H9 (cell line): Measurements from ENCODE around the gene HLA-DPB1. TPM values are rescaled to one million over a fixed set of nuclear protein-coding genes. Genes with fewer than 3 reads are reported as not detected.

Experiments
- DNase-seq: peaks from one replicate; pipeline ENCODE4 v3.0.0-alpha.2; 2017
- H2AFZ ChIP-seq: one replicate; pipeline ENCODE4 v1.6.1; 2013; ENCODE audit warnings: mild to moderate bottlenecking, low read length, control low read depth, moderate library complexity
- H2AK5ac ChIP-seq: 2 replicates; pipeline ENCODE4 v1.6.1; 2013; ENCODE audit warnings: low read length, control low read depth, mixed read lengths; ENCODE audit not compliant: insufficient read length
- H2BK120ac ChIP-seq: one replicate; pipeline ENCODE4 v1.6.1; 2013; ENCODE audit warnings: low read depth, mild to moderate bottlenecking, low read length, control low read depth, inconsistent platforms; ENCODE audit not compliant: poor library complexity, severe bottlenecking
- H2BK12ac ChIP-seq: 2 replicates; pipeline ENCODE4 v1.6.1; 2013; ENCODE audit warnings: low read length, control low read depth, mixed read lengths, low read depth; ENCODE audit not compliant: insufficient read length
- H2BK15ac ChIP-seq: 2 replicates; pipeline ENCODE4 v1.6.1; 2013; ENCODE audit warnings: low read depth, low read length, control low read depth
- H2BK20ac ChIP-seq: one replicate; pipeline ENCODE4 v1.6.1; 2013; ENCODE audit warnings: low read depth, mild to moderate bottlenecking, low read length, control low read depth, inconsistent platforms; ENCODE audit not compliant: poor library complexity, severe bottlenecking
- H2BK5ac ChIP-seq: 2 replicates; pipeline ENCODE4 v1.6.1; 2013; ENCODE audit warnings: low read length, control low read depth, mixed read lengths; ENCODE audit not compliant: insufficient read length
- H3K14ac ChIP-seq: 2 replicates; pipeline ENCODE4 v1.6.1; 2013; ENCODE audit warnings: low read length, control low read depth; ENCODE audit not compliant: insufficient read depth
- H3K18ac ChIP-seq: 2 replicates; pipeline ENCODE4 v1.6.1; 2013; ENCODE audit warnings: low read depth, mild to moderate bottlenecking, mixed read lengths, low read length, control low read depth; ENCODE audit not compliant: insufficient read length
- H3K23ac ChIP-seq: 2 replicates; pipeline ENCODE4 v1.6.1; 2013; ENCODE audit warnings: low read length, control low read depth, mixed read lengths, low read depth; ENCODE audit not compliant: insufficient read length
- H3K23me2 ChIP-seq: 2 replicates; pipeline ENCODE4 v1.6.1; 2013; ENCODE audit warnings: low read depth, mild to moderate bottlenecking, mixed read lengths, low read length, control low read depth; ENCODE audit not compliant: insufficient read length, poor library complexity, severe bottlenecking
- H3K27ac ChIP-seq: 2 replicates; pipeline ENCODE4 v1.5.1; 2013; ENCODE audit warnings: low read length, control low read depth, mixed read lengths, low read depth; ENCODE audit not compliant: insufficient read length
- H3K27me3 ChIP-seq: 2 replicates; pipeline ENCODE4 v1.6.1; 2013; ENCODE audit warnings: low read length, control low read depth, inconsistent platforms; ENCODE audit not compliant: insufficient read depth
- H3K4ac ChIP-seq: 2 replicates; pipeline ENCODE4 v1.6.1; 2013; ENCODE audit warnings: low read depth, mild to moderate bottlenecking, control low read depth, inconsistent platforms, low read length, moderate library complexity
- H3K4me1 ChIP-seq: 2 replicates; pipeline ENCODE4 v1.6.1; 2013; ENCODE audit warnings: low read length, control low read depth, inconsistent platforms; ENCODE audit not compliant: insufficient read depth
- H3K4me2 ChIP-seq: 2 replicates; pipeline ENCODE4 v1.6.1; 2013; ENCODE audit warnings: low read length, control low read depth, mixed read lengths; ENCODE audit not compliant: insufficient read length, insufficient read depth
- H3K56ac ChIP-seq: 2 replicates; pipeline ENCODE4 v1.6.1; 2013; ENCODE audit warnings: low read depth, mild to moderate bottlenecking, mixed read lengths, low read length, control low read depth; ENCODE audit not compliant: insufficient read length
- H3K79me1 ChIP-seq: 2 replicates; pipeline ENCODE4 v1.6.1; 2013; ENCODE audit warnings: low read depth, mild to moderate bottlenecking, moderate library complexity, low read length, control low read depth, inconsistent platforms; ENCODE audit not compliant: insufficient read depth, poor library complexity, severe bottlenecking
- H3K79me2 ChIP-seq: 2 replicates; pipeline ENCODE4 v1.6.1; 2013; ENCODE audit warnings: low read length, control low read depth, inconsistent platforms; ENCODE audit not compliant: insufficient read depth
- H3K9ac ChIP-seq: 2 replicates; pipeline ENCODE4 v1.6.1; 2013; ENCODE audit warnings: low read length, control low read depth, mixed read lengths; ENCODE audit not compliant: insufficient read length; ENCODE audit errors: extremely low read depth
- H3K9me3 ChIP-seq: one replicate; pipeline ENCODE4 v1.6.1; 2013; ENCODE audit warnings: low read depth, low read length, inconsistent platforms; ENCODE audit not compliant: control insufficient read depth
- H3T11ph ChIP-seq: one replicate; pipeline ENCODE4 v1.6.1; 2013; ENCODE audit warnings: mild to moderate bottlenecking, low read length, control low read depth, inconsistent platforms
- H4K20me1 ChIP-seq: one replicate; pipeline ENCODE4 v1.6.1; 2013; ENCODE audit not compliant: control insufficient read depth, insufficient read length, insufficient read depth
- H4K5ac ChIP-seq: 2 replicates; pipeline ENCODE4 v1.6.1; 2013; ENCODE audit warnings: low read depth, mild to moderate bottlenecking, mixed read lengths, low read length, control low read depth; ENCODE audit not compliant: insufficient read length
- H4K8ac ChIP-seq: replicated peaks from 2 replicates; pipeline ENCODE4 v1.6.1; 2013; ENCODE audit warnings: low read length, control low read depth, mixed read lengths, low read depth; ENCODE audit not compliant: insufficient read length
- H4K91ac ChIP-seq: 2 replicates; pipeline ENCODE4 v1.6.1; 2013; ENCODE audit warnings: low read depth, mild to moderate bottlenecking, moderate library complexity, mixed read lengths, low read length, control low read depth; ENCODE audit not compliant: insufficient read length
- H3K27ac Mint-ChIP-seq, 3 experiments: 2 replicates in 2 of 3; 3 replicates in 1 of 3; pipeline ENCODE4 v1.8.0; 2020 to 2021; ENCODE audit warnings: mixed read lengths in 3 of 3, mild to moderate bottlenecking in 1 of 3, moderate library complexity in 1 of 3
- H3K27me3 Mint-ChIP-seq: 2 replicates; pipeline ENCODE4 v1.8.0; 2021; ENCODE audit warnings: low read depth, mild to moderate bottlenecking, moderate library complexity, mixed read lengths
- H3K36me3 Mint-ChIP-seq, 3 experiments: 2 replicates in 2 of 3; 3 replicates in 1 of 3; pipeline ENCODE4 v1.8.0; 2020 to 2021; ENCODE audit warnings: low read depth in 3 of 3, mixed read lengths in 3 of 3; ENCODE audit not compliant: insufficient read depth in 1 of 3
- H3K4me1 Mint-ChIP-seq, 2 experiments: 2 replicates each; pipeline ENCODE4 v1.8.0; 2020; ENCODE audit warnings: mixed read lengths in 2 of 2
- H3K4me3 Mint-ChIP-seq, 2 experiments: 2 replicates in 1 of 2; 3 replicates in 1 of 2; pipeline ENCODE4 v1.8.0; 2020 to 2021; ENCODE audit warnings: mild to moderate bottlenecking in 2 of 2, mixed read lengths in 2 of 2, moderate library complexity in 1 of 2
- H3K9me3 Mint-ChIP-seq, 2 experiments: 2 replicates in 1 of 2; 3 replicates in 1 of 2; pipeline ENCODE4 v1.8.0; 2020; ENCODE audit warnings: mild to moderate bottlenecking in 2 of 2, mixed read lengths in 2 of 2, moderate library complexity in 1 of 2
- CTCF ChIP-seq: fragments of 200-600 bp; sonication (generic); conservative IDR thresholded peaks from 3 replicates; pipeline ENCODE4 v1.8.0; 2021; ENCODE audit warnings: antibody characterized with exemption, mild to moderate bottlenecking
- WGBS: extraction: QIAGEN DNeasy Blood & Tissue Kit; methylation state at CpG from one replicate; pipeline ENCODE4 v1.1.7; 2013; ENCODE audit warnings: missing lambda C conversion rate, low lambda C conversion rate, mixed read lengths; ENCODE audit not compliant: insufficient read length; ENCODE audit errors: extremely low coverage; 5-methylcytosine and 5-hydroxymethylcytosine counted together
- total RNA-seq: library from RNA; stranded (reverse); gene quantifications from 2 replicates; pipeline ENCODE4 v1.2.1, GENCODE V29; 2021

The HLA-DPB1 gene
- total RNA-seq, 1 experiment from 2014 or later: 23.6 TPM

- H3K27me3 ChIP-seq: no peaks in the 10 kb centered on the region
Observed at GRCh38 chr6:33113755-33114154, 38.0 kb downstream of the HLA-DPB1 start.

More at GRCh38 chr6:33113755-33114154, 38.0 kb downstream of the HLA-DPB1 start:
- Histone ChIP-seq H3K79me2 (no peaks in the 10 kb centered on the region), H2BK12ac (no peak overlapping the region), H4K91ac (no peak overlapping the region), H4K20me1 (no peaks in the 10 kb centered on the region), H2BK120ac (no peak overlapping the region), H3K4me1 (no peaks in the 10 kb centered on the region), H3K23ac (no peak overlapping the region), H2BK5ac (no peak overlapping the region), H3K4me2 (no peak overlapping the region), H2AK5ac (no peak overlapping the region), H4K8ac (no peak overlapping the region), H3K14ac (no peak overlapping the region), H3K23me2 (peaks cover 16% of the 10 kb centered on the region), H2BK20ac (no peak overlapping the region), H3K27ac (no peak overlapping the region), H3K18ac (no peak overlapping the region), H2AFZ (no peak overlapping the region), H3K9me3 (no peaks in the 10 kb centered on the region), H3K4ac (no peak overlapping the region), H3K56ac (no peak overlapping the region), H3K9ac (no peak overlapping the region), H3K79me1 (no peaks in the 10 kb centered on the region), H2BK15ac (no peak overlapping the region), H4K5ac (no peak overlapping the region), H3T11ph (no peak overlapping the region)
- no CpG with 5 or more reads among the region's 7 CpGs for WGBS
- Mint-ChIP-seq H3K9me3 (no peaks in the 10 kb centered on the region; a peak in 1 of 5 replicates), H3K27me3 (peaks cover 21% of the 10 kb centered on the region), H3K27ac (peak overlapping the region in 1 of 3 experiments; percentile 1; a peak in 1 of 7 replicates), H3K4me1 (peaks cover 31 to 34% of the 10 kb centered on the region in 2 experiments), H3K4me3 (no peak overlapping the region), H3K36me3 (no peaks in the 10 kb centered on the region)
- no peak for TF ChIP-seq CTCF
- no peak for DNase-seq
